EL (cell line): ENCODE data around the gene DTX4.

Experiments
- DNase-seq: peaks from one replicate; pipeline ENCODE4 v3.0.0-alpha.2; 2016

The DTX4 gene

DNA sequence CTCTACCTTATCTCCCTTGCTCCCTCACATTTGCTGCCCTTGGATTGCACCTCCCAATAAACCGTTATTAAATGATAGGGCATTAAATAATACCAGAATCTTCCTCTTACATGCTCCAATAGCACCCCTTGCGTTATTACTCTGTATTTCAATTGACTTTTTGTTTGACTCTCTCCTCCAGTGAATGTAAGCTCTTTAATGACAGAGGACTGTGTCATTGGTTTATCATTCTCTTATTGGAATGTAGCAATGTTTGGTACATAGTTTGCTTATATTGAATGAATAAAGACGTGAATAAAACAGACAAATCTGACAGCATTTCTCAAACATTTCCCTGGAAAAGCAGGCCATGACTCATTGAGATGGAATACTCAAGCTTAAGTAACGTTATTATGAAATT, 49.5 kb downstream of the DTX4 start:
- DNase-seq: peak; percentile 74

DNA sequence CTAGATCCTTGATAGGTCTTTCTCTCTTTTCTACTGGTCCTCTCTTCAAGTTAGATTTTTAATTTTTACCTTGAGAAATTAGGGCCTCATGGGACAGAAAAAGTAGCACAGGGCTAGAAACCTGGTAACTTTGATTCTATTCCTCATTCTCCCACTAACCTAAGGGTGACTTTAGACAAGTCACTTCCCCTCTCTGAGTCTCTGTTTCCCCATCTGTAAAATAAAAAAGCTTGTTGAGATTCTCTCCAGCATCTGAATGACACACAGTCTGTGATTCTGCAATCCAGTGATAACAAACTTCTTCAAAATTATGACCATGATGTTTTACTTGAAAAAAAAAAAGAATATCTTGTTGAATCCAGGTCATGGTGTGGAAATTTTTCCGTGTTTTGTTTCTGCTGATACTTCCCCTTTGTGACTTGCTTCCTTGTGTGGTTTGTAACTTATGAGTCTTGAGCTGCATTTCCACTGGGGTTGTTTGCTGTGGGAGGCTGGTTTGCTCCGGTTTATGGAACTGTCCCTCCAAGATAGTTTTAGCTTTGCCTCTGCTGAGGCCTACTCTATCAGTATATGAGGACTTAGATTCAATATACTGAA, 50.6 kb downstream of the DTX4 start:
- DNase-seq: no peak

DNA sequence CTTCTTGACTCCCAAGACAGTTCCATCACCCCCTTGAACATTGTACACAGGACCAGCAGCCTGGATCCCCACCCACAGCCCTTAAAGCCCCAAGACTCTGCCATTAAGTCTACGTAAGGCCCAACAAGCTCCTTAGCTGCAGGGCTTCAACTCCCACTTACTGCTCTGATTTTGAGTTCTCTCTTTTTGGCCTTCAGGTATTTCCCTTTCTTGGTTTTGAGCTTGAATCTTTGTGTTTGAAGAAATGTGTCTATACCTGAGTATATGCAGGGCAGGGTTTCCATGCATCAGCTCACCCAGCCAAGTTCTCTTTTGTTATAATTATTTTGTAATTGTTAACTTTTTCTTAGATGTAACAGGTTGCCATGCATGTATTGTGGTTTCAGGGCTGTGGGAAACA, 51.2 kb downstream of the DTX4 start:
- DNase-seq: no peak

DNA sequence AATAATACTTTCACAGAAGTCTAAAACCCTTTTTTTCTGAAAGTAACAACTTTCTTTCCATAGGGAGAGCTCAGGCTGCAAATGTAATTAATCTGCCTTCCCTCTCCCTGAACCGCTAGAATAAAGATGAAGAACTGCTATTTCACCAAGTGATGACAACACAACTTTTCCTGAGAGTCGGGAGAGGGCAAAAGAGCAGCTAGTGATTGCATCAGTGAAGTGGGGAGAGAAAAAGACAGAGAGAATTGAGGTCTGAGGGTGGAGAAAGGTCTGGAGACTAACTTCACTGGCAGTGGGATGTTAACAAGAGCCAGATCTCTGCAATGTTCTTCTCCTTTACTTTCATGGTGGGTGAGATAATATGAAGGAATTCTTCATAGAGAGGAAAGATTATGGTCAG, 51.7 kb downstream of the DTX4 start:
- no peak for DNase-seq

DNA sequence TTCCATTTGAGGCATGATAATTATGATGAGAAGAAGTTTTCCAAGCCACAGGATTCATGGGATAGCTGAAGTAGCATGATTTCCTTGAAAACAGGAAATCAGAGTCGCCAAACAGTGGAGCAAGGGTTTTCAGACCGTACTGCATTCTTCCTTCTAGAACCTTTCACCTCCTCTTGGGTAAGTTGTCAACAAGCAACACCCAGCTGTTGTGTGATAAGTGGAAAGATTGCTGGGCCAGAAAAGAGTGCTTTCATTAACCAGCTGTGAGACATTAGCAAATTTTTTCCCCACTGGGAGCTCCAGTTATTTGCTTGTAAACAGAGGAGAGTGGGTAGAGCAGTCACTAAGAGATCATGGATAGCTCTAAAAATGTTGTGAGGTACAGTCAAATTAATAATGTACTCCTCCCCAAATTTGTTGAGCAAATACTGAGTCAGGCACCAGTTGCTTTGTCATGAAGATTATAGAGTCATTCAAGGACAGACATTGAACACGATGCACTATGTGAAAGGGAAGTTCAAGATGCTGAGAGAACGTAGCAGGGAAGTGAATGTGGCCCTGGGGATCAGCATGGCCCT, 52.5 kb downstream of the DTX4 start:
- DNase-seq: no peak

DNA sequence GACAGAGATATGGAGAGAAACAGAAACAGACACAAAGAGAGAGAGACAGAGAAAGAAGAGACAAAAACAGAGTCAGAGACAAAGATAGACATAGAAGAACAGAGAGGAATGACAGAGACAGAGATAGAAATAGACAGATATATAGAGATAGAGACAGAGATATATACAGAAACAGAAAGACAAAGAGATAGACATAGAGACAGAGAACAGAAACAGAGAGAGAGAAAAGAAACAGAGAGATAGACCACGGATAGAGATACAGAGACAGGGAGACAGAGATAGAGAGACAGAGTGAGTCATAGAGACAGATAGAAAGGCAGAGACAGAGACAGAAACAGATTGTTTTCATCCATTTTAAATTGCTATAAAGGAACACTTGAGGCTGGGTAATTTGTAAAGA, 53.1 kb downstream of the DTX4 start:
- DNase-seq: no peak

DNA sequence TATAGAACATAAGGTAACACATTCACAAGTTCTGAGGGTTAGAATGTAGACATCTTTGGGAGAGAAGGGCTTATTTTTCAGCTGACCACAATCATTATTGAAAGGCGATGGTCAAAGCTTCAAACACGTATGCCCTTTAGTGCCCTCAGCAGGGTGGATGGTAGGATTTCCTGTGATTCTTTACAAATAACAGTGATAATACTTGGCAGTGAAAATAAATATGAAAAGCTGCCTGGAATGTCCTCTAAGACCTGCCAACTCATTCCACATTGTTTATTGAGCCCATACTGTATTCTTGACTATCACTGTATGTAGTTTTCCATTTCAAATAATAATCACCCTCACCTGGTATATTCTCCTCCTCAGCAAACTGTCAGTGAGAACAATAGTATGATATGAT, 54.5 kb downstream of the DTX4 start:
- no peak for DNase-seq

DNA sequence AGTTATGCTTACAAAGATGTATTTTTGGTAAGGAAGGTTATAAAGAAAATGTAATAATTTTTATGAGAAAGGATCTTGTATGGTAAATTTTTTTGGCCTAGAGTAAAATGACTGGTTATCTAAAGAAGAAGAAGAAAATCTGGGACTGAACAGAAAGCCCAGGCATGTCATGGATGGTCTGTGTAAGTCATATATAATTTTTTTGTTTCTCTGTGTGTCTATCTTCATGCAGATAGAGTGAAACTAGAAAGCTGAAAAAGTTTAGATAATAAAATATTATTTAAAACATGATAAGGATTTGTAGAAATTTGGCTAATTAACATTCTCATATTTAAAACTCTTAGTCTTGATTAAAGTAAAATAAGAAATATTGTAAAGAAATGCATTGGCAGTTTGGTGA, 68.4 kb downstream of the DTX4 start:
- DNase-seq: no peak

DNA sequence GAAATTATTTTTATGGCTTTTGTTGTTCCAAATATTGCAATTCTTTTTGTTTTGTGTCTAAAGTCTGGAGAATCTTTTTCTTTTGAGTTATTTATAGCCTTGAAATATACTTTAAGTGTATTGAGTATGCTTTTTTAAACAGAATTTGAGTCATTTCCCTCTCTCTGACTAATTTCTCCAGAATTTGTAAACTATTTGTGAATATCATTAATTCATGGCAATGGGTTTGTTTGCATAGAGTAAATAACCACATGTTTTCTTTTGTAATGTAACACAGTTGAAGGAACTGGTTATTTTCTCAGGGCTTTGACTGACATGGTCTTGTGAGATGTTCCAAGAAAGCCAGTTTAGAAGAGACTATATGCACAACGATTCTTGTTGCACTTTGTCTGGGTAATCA, 71.7 kb downstream of the DTX4 start:
- no peak for DNase-seq

DNA sequence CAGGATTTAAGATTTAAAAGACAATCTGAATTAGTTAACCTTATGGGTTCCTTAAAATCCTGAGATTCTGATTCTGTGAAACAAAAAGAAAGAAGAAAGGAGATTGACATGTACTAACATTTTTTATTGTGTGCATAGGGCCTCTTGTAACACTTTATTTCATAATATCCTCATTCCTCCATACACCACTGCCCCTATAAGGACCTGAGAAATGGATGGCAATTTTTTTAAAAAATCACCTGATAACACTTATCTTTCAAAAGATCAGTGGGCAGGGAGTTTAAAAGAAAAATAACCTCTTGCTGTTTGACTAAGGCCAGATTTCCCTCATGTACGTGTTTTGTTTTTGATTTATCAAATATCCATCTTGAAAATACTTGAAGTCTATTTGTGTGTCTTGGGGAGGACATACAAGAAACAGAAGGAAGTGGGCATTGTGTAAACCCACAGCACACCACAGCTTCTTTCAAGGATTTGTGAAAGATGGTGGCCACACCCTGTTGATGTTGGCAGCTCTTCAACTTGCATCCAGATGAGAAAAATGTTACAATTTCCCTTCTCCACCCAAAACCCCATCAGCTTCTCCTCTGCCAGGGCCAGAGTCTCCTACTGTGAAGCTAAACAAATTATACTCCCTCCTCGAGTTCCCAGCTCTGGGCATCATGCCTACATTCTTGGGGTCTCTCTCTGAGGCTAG, 75.7 kb downstream of the DTX4 start:
- DNase-seq: peak; percentile 31

DNA sequence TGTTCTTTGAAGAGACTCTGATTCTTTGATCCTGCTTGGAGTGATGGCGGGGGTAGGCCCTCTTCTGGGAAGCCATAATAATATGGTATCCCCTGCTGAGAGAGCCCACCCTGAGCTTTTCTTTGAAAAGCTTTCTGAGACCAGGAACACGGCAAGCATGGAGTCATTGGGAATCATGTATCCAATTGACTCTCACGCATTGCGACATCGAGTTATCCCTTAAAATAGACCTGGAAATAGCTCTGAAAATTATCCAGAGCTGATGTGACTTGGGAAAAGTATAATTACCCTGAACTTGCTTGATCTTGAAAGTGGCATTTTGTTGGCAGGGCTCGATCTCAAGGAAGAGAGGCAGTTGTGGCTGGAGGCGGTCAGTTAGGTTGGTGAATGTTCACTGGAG, 77.6 kb downstream of the DTX4 start:
- no peak for DNase-seq

DNA sequence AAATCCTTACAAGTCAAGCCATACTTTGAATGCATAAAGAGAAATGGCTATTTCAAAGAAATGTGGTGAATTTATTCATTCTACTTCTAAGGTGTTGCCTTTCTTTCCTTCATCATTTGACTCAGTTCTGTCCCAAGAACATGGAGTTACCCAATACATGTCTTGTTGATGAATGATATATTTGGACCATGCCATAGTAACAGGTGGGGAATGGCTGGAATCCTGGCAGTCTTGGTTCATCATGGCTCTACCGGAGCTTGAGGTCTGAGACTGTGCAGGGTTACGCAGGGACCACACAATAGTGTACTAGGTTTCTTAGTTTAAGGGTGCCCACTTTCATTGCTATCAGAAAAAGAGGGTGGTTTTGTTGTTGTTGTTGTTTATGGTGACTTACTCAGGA, 81.1 kb downstream of the DTX4 start:
- DNase-seq: no peak

DNA sequence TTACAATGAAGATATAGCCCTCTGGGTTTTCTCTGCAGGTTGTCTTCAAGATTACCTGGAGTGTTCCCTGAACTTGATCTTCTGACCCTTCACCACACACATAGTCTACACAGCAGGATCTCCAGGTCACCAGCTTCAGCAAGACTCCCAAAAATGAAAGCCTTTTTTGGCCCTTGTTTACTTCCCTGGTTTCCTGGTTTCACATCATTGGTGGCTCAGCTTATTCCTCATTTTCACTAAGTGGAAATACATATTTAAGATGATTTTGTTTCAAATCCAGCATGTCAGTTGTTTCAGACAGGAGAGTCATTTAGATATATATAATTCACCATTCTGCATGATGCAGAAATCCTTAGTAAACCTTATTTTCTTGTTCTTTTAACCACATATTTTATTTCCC, 82.4 kb downstream of the DTX4 start:
- no peak for DNase-seq

DNA sequence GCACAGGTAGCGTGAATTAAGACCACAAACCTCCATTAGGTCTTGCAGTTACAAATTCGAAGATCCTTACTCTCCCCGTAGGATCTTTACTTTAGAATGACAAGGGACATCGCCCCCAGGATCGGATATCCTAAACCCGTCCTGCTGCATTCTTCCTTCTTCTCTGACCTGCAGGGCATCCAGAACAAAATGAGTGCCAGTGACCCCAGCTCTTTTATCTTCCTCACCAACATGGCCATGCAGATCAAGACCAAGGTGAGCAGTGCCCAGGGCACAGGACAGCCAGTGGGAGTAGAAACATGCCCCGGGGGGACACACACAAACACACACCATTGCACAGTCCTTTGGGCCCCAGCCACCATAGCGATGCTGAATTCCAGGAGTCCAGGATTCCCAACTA, 83.3 kb downstream of the DTX4 start:
- no peak for DNase-seq
